ENCODE data around the gene DHRS13.

DHRS13 gene

GRCh38 chr17:28885363-28885762, 17.5 kb downstream of the DHRS13 start:
- no peak for TF ChIP-seq GATA2 (IDR thresholded peaks at IDR 0.05; ENCODE audit: low read depth, low read length)
- no peak for TF ChIP-seq GATA3 (IDR thresholded peaks at IDR 0.05; ENCODE audit: low read depth, low read length)

GRCh38 chr17:28883967-28884702, 18.7 kb downstream of the DHRS13 start:
- TF ChIP-seq GATA3 (IDR thresholded peaks at IDR 0.05; ENCODE audit: low read depth, low read length) (no peak), GATA2 (IDR thresholded peaks at IDR 0.05; ENCODE audit: low read depth, low read length) (no peak)

DNA sequence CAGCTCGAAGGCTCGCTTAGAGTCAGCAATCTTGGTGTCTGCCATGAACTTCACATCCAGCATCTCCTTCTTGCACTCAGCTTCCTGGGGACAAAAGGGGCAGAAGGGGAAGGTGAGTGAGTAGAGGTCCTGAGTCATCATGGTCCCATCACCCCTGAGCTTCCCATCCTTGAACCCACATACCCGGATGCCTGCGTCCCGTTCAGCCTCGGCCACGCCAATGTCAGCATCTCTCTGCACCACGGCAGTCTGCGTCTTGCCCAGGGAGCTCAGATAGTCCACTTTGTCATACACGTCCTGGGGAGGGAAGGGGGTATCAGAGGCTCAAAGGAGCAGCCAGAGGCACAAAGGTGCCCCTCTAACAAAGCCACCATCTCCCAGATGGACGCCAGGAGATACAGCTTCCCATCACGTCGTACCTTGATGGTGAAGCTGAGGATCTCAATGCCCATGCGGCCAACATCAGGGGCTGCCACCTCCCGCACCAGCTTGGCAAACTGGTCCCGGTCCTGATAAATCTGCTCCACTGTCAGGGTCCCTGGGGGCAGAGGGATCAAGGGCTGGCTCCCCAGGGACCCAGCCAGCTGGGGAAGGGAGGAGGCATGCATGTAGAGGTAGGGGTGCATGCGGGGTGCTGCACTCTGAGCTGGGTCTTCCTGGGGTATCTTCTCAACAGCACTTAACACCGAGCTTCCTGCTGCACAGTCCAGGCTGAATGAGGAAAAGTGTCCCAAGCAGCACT, 20.6 kb downstream of the DHRS13 start:
- no peak for TF ChIP-seq GATA2 (IDR thresholded peaks at IDR 0.05; ENCODE audit: low read depth, low read length)

GRCh38 chr17:28881533-28882056, 21.3 kb downstream of the DHRS13 start:
- TF ChIP-seq GATA3 (IDR thresholded peaks at IDR 0.05; ENCODE audit: low read depth, low read length) (no peak), GATA2 (IDR thresholded peaks at IDR 0.05; ENCODE audit: low read depth, low read length) (no peak)

- TF ChIP-seq GATA3 (IDR thresholded peaks at IDR 0.05; ENCODE audit: low read depth, low read length) = no peak
- no peak for TF ChIP-seq GATA2 (IDR thresholded peaks at IDR 0.05; ENCODE audit: low read depth, low read length)
Measured at GRCh38 chr17:28880572-28880945, 22.3 kb downstream of the DHRS13 start.

DNA sequence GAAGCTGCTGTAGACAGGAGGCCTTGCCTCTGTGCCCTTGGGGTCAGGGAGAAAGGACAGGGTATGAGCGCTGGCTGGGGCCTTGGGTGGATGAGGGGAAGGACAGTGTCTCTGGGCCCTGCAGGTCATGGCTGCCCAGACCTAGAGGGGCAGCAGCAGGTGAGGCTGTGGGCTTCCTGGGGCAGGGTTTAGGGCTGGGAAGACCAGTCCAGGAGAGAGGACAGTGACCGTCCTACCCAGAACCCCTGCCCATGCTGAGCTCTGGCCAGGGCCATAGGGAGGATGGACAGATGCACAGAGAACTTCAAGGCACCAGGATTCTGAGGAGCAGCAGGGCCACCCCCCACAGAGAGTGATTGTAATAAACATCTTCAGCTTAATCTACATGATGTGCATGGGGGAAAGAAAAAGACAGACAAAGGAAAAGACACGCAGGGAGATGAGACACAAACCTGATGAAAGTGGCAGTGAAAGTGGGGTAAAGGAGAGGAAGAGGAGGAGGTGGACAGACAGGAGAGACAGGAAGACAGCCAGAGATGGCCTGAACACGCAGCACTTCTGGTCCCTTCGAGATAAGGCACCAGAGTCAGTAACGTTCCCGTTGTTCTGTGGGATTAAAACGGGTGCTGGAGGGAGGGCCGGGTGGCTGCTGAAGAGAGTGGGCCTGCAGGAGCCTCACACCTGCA, 22.9 kb downstream of the DHRS13 start:
- TF ChIP-seq GATA3 (IDR thresholded peaks at IDR 0.05; ENCODE audit: low read depth, low read length) (no peak), GATA2 (IDR thresholded peaks at IDR 0.05; ENCODE audit: low read depth, low read length) (no peak)

DNA sequence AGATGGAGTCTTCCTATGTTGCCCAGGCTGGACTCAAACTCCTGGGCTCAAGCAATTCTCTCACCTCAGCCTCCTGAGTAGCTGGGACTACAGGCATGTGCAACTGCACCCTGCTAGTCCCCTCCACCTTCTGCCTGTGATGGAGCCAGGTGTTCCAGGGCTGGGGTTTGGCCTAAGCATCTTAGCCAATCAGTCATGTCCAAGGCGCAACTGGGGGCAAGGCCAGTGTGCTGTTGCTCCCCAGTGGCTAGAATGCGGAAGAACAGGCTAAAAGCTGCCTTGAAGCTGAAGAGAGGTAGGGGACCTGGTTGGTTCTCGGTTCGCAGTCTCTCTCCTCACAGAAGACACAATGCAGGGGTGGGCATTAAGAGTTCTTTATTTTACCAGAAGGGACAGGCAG, 23.9 kb downstream of the DHRS13 start:
- TF ChIP-seq GATA3 (IDR thresholded peaks at IDR 0.05; ENCODE audit: low read depth, low read length) = no peak
- TF ChIP-seq GATA2 (IDR thresholded peaks at IDR 0.05; ENCODE audit: low read depth, low read length) = no peak

GRCh38 chr17:28878158-28878910, 24.5 kb downstream of the DHRS13 start:
- TF ChIP-seq GATA2 (IDR thresholded peaks at IDR 0.05; ENCODE audit: low read depth, low read length) (no peak), GATA3 (IDR thresholded peaks at IDR 0.05; ENCODE audit: low read depth, low read length) (no peak)

DNA sequence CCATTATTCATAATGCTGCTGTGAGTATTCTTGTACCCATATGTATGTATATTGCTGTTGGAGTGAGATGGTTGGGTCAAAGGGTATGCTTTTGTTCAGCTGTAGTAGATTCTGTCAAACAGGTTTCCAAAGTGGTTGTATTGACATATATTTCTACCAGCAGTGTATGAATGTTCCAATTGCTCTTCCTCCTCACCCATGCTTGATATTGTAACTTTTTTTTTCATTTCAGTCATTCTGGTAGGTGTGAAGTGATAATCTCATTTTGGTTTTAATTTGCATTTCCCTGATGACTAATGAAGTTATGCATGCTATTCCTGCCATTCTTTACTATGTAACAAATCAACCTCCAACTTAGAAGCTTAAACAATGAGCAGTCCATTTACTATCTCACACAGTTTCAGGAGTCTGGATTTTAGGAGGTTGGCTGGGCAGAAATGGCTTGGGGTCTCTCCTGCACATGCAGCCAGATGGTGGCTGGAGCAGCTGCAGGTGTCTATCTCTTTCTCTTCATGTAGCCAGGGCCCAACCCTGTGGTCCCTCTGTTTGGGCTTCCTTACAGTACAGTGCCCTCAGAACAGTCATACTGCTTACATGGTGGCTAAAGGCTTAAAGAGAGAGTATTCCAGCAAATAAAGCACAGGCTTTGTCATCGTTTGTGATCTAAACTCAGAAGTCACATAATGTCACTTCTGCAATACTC, 26.9 kb downstream of the DHRS13 start:
- TF ChIP-seq GATA3 (IDR thresholded peaks at IDR 0.05; ENCODE audit: low read depth, low read length) = no peak
- no peak for TF ChIP-seq GATA2 (IDR thresholded peaks at IDR 0.05; ENCODE audit: low read depth, low read length)

DNA sequence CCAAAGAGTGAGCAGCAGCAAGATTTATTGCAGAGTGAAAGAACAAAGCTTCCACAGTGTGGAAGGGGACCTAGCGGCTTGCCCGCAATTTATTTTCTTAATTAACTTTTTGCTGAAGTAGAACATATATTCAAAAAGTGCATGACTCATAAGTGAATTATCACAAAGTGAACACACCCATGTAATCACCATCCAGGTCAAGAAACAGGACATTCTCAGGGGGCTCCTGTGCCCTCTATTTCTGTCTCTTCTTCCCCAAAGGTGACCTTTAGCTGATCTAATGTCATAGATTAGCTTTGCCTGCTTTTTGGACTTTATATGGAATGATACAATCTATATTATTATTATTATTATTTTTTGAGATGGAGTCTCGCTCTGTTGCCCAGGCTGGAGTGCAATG, 28.1 kb downstream of the DHRS13 start:
- TF ChIP-seq GATA3 (IDR thresholded peaks at IDR 0.05; ENCODE audit: low read depth, low read length) (no peak), GATA2 (IDR thresholded peaks at IDR 0.05; ENCODE audit: low read depth, low read length) (no peak)

GRCh38 chr17:28873839-28874238, 29.0 kb downstream of the DHRS13 start:
- TF ChIP-seq GATA3 (IDR thresholded peaks at IDR 0.05; ENCODE audit: low read depth, low read length) = no peak
- TF ChIP-seq GATA2 (IDR thresholded peaks at IDR 0.05; ENCODE audit: low read depth, low read length) = no peak

GRCh38 chr17:28871056-28871579, 31.8 kb downstream of the DHRS13 start:
- TF ChIP-seq GATA2 (IDR thresholded peaks at IDR 0.05; ENCODE audit: low read depth, low read length) (no peak), GATA3 (IDR thresholded peaks at IDR 0.05; ENCODE audit: low read depth, low read length) (no peak)

DNA sequence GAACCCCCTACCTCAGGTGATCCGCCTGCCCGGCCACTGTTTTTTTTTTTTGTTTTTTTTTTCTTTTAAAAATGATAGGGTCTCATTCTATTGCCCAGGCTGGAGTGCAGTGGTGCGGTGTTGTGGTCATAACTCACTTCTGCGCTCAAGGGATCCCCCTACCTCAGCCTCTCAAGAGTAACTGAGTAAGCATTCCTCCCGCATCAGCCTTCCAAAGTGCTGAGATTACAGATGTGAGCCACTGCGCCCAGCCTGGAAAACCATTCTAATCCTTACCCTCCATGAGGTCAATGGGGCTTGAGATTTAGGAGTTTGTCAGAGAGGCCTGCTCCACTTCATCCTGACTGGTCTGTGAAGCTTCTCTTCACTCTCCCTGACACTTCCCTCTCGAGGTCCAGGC, 35.6 kb downstream of the DHRS13 start:
- TF ChIP-seq GATA3 (IDR thresholded peaks at IDR 0.05; ENCODE audit: low read depth, low read length) (no peak), GATA2 (IDR thresholded peaks at IDR 0.05; ENCODE audit: low read depth, low read length) (no peak)
